Bone marrow (tissue), 2 donors: ENCODE results near the gene CHD6.
A peak's percentile ranks its signal among the peaks of the same experiment; 100 is the strongest.

Experiments used
- DNase-seq, 2 donors: peaks; one replicate each; lab custom pipeline; 2025; lab: John Stamatoyannopoulos, UW

The CHD6 gene

DNA sequence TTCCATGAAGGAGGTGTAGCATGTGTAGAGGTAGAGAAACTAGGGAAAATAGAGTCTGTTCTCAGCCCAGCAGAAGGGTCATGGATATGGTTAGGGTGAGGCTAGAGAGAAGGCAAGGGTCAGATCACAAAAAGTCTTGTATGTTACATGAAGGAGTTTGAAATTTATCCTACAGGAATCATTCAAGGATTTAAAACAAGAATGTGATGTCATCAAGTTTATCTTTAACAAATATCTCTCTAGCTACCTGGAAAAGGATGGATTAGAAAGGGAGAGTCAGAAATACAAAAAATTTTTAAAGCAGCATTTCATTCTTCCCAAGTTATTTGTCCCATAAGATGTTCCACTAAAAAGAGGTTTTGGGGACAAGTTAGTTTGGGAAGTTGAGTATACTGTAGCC lies 4.4 kb upstream of the CHD6 start:
- DNase-seq = no peak

DNA sequence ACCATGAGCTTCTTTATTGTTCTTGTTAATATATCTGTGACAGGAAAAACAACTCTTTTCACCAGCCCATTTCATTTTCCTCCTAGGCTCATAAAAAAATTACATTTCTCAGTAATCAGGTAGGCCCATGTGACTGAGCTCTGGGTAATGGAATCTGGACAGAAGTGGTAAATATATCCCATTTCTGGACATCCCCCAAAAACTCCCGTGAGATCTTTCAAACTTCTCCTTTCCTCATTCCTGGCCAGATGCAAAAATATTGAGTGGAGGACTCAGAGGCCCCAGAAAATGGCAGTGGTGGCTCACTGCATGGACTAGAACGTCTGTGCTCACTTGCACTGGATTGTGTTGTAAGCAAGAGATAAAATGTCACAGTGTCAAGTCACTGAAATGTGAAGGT lies 3.8 kb upstream of the CHD6 start:
- no peak for DNase-seq

DNA sequence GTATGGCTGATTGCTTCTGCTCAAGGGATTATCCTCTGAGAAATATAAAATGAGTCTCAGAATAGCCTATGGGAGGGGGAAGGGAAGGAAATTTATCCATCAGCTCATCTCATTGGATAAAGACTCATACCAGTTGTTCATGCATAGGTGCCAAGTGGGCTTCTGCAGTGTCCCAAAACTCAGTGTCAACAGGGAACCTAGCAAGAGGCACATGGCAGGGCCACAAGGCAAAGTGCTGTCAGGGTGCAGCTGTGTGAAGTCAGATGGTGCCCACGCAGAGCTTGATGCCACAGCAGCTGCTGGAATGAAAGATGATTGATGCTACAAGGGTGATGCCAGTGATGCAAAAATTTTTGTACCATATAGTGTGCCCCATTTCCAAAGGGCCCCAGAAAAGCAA lies 3.2 kb upstream of the CHD6 start:
- no peak for DNase-seq

DNA sequence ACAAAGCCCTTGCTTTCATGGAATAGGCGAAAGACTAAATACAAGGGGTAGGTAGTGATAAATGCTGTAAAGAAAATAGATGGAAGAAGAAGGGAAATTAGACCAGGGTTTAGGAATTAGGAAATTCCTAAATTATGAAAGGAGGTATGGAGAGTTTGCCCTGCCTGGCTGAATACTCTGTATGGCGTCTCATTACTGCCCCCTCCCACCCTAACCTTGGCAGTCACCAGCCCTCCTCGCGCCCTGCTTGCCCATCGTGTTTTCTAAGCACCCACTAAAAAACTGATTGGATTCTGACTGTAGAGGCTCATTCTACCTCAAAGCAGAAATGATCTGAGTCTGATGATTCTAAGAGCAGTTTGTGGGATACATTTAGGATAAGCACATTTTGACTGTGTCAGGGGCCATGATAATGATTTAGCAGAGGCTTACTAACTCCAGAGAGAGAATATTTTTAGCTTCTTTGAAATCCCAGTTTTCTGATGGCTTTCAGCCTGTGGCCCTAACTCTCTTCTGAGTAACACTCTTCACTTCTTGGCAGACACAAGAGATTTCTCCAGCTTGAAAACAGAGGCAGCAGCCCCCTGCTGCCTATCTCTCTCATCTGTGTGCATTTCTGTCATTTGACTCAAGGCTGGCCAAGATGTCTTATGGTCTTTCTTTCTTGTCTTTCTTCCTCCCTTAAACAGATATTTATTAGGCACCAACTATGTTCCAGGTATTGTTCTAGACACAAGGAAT lies 1.4 kb upstream of the CHD6 start:
- DNase-seq = no peak

DNA sequence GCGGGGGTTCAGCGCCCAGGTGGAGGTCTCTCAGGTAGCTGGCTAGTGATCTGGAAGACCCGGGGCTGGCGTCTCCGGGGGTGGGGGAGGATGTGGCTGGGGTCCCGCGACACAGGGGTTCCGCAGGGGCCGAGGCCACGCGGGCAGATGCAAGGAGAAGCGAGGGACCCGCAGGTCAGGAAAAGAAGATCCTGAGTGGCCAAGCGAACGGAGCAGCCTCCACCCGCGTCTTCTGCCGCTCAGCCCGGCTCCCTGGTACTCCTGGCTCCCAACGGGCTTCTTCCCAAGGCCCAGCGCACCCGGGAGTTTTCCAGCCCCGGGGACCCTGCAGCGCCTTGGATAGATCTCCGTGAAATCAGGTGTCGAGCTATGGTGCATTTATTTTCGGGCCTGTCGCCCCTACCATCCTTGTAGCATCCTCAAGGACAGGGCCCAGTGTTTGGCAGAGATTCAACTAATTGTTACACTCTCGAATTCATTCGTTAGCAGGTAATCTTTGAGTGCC lies 682 bp upstream of the CHD6 start:
- no peak for DNase-seq

DNA sequence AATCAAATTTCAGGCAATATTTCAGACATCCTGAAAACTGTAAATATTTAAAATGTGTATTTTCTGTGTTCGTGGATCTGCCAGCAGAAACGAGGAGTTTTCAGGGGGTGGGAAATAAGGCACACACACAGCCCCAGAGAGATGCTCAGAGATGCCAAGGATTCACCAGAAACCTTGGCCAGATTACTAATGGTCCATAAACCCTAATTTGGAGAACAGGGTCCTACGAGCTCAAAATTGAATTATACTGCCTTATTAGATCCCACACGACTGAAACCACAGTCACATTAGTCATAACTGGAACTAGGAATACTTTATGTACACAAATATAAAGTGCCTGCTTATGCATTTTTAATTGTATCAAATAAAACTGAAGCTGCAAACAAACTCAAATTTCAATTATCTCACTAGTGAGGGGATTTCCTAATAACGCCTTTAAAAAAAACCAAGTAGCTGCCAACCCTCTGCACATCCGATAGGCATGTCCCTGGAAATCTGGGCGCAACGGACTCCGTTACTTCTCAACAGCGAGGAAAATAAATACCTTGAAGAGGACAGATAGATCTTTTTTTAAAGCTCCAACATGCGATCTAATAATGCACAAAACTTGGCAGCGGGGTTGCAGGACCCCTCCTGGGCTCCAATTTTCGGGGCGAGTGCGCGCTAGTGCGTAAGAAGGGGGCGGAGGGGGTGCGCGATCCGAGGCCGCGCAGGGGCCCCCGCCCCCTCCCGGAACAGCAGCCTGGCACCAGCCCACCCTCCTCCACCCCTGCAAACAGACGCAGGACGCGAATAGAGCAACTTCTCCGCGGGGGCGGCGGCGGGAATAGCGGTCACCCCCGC lies 897 bp downstream of the CHD6 start:
- no peak for DNase-seq

DNA sequence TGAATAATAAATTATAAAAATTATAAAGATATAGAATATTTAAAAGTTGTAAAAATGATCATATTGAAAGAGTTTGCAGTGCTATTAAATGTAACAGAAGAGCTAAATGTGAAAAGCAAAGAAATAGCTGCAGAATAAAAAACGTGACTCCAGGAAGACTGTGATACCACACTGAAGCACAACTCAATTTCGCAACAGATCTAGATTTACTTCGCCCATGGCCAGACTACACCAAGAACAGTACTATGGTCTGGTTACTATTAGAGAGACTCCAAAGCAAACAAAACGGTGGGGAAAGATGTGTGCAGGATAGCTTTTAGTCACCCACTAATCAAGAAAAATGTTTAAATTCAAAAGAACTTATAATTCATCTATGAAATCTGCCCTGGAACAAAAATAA lies 1.9 kb downstream of the CHD6 start:
- no peak for DNase-seq

DNA sequence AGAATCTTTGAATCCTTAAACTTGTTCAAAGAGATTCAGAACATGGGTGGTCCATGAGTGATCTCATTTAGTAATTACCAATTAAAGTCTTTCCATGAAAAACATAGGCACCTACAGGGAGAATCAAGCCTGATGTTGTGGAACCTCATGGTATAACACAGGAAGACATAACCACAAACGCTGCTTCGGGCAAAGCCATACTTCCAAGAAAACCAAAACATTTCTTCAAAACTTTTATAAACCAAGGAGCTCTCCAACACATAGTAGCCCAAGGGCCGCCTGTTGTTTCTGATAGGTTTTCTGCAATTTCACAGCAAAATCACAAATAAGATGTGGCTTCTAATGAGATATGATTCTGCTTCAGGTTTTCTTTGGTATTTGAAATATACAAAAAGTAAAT lies 2.5 kb downstream of the CHD6 start:
- DNase-seq = no peak

DNA sequence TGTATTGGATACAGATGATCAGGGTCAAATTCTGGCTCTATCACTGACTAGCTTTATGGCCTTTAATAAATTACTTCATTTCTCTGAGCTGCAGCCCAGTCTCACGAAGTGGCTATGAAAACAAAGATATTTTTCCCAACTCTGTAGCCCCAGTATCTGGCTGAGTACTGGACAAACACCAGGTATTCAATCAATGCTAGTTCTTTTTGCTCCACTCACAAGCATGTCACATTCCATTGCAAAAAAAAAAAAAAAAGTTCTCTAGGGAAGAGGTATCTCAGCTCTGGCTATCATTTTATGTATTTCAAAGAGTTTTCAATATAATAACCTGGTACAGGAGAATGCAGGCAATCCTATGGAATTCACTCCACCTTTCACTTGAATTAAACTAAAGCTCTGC lies 3.1 kb downstream of the CHD6 start:
- no peak for DNase-seq

DNA sequence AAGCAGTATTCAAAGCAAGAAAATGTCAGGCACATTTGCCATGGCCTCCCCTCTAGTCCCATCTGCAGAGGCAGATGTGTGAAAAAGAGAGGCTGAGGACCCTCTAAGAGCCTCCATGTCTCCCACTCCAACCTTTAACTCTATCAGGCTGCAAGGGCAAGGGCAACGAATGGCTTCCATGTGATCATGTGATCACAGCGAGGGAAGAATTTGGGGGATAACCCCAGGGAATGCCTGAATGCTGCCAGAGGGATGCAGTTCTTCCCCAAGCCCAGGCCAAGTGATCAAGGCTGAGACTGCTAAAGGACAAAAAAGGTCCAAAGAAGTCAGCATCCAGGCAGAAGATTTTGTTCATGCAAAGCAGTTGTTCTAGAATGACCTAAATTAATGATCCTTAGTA lies 4.9 kb downstream of the CHD6 start:
- no peak for DNase-seq

DNA sequence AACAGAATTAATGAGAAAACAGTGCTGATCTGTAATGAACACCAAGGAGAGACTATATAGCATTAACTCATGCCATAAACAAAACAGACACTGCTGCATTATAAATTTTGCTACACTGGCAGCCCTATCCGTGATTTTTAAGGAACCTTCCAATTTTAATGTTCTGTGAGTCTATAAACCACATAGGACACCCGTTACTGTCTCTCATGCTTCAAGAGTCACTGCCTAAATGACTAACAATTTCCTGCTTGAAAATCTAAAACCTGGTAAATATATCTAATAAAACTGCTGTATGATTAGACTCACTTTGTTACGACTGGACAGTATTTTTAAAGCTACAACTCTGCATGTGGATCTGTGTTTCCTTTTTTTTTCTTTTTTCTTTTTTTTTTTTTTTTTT lies 8.7 kb downstream of the CHD6 start:
- DNase-seq = peak in 1 of 2 donors; percentile 50

DNA sequence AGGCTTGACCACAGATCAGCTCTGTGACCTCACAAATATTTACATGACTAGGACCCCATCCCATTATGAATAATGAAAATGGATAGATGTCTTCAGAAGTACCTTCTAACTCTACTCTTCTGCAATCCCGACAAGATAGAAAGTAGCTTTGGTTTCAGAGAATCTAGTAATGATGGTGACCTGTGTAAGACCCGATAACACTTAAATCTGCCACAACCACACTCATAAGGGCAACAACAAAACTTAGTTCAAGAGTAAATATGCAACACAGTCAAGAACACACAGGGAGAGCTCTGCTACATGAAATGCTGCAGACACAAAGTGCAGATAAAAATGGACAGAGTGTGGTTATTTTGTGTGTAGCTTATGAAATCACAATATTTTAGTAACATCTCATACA lies 9.6 kb downstream of the CHD6 start:
- no peak for DNase-seq

DNA sequence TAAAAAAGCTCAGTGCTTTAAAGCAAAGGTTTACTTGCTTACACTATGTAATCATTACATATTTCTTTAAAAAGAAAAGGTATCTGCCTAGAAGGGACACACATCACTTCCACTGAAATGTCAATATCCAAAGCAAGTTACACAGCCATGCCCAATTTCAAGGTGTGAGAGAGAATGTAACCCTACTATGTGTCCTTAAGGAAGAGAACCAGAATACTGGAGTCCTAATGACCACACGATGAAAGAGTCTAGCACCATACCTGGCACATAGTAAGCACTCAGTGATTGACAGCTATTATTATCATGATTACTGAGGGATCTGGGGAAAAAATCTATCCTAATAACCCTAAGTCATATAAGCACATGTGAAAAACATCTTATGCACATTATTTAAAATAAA lies 10.4 kb downstream of the CHD6 start:
- no peak for DNase-seq

DNA sequence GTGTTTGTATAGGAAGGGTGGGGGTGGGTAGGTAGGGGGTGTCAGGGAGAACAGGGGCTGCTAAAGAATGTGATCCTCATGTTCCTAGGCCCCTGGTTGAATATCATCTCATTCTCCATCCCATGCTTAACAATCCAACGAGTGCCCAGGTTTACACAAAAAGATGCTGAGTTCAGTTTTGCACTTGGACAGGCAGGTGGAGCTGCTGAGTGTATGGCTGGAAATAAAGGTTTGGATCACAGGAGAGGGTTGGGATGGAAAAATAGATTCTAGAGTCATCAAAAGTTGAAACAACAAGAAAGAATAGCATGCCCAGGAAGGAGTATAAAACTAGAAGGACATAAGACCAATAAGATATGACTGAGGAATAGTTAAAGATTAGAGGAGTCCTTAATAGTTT lies 14.2 kb downstream of the CHD6 start:
- DNase-seq = no peak

DNA sequence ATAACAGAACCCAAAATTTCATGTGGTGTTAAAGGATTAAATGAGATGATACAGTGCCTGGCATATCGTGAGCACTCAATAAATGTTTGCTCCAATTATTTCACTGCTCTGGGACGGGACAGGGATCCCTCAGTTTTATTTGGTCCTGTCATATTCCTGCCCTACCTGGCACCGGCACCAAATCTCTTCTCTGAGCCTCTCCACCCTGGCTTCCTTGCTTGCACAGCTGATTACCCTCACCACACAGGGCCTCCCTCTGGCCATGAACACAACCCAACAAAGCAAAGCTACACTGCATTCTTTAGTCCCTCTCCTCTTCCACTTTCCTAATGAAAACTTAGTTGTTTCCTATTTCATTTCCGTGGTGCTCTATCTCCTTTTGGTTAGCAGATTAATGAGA lies 16.4 kb downstream of the CHD6 start:
- DNase-seq = no peak

DNA sequence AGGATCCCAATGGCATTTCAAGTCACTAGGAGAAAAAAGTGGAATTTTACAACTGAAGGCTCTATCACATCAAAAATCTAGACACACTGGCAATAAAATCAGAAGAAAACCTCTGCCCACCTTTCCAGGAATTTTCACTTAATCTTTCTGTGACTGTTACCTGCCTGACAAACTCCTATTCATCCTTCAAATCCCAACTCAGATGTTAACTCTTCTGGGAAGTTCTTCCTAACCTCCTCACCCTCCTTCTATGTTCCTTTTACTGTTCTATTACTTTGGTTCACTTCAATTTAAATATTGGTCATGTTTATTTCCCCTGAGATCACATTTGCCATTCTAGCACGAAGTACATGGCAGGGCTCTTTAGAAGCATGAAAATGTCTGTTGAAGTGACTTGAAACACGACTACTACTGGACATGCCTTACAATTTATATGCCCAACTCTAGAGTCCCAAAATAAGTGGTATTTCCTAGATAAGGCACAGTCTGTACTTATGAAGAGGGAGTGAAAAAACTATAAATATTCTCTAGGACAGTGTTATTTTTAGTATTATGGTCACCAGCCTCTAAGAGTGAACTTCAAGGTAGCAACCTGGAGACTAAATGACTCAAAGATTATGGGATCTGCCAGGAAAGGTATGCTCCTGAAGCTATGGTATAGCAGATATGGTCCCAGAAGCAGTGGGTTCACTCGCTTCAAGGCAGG lies 17.1 kb downstream of the CHD6 start:
- no peak for DNase-seq

DNA sequence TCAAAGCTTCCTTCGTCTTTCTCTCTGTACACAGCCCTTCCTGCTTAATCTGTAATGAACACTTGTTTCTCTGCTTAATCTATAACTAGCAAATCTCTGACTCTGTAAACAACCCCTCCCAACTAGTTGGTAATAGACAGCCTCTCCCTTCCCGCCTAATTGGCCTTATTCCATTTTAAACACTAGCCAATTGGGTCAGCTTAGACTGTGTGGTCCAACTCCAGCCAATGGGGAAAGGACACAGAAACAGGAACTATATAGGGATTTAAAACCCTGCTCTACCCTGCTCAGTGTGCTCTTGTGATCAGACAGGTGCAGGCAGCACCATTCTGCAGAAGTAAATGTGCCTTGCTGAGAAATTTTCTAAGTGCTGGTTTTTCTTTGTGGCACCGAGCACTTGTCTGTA lies 18.5 kb downstream of the CHD6 start:
- no peak for DNase-seq

DNA sequence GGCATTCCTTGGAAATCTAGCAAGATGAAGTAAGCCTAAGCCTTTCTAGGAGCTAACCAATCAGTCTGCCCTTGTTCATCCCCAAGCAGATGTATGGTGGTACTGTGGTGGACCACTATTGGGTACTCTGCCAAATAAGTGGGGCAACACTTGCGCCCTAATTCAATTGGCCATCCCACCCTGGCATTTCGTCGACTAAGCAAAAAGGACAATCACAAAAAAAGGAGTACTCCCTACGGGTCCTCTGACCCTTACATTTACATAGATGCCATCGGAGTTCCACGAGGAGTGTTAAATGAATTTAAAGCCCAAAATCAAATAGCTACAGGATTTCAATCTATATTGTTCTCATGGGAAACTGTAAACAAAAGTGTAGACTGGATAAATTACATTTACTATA lies 19.5 kb downstream of the CHD6 start:
- no peak for DNase-seq

DNA sequence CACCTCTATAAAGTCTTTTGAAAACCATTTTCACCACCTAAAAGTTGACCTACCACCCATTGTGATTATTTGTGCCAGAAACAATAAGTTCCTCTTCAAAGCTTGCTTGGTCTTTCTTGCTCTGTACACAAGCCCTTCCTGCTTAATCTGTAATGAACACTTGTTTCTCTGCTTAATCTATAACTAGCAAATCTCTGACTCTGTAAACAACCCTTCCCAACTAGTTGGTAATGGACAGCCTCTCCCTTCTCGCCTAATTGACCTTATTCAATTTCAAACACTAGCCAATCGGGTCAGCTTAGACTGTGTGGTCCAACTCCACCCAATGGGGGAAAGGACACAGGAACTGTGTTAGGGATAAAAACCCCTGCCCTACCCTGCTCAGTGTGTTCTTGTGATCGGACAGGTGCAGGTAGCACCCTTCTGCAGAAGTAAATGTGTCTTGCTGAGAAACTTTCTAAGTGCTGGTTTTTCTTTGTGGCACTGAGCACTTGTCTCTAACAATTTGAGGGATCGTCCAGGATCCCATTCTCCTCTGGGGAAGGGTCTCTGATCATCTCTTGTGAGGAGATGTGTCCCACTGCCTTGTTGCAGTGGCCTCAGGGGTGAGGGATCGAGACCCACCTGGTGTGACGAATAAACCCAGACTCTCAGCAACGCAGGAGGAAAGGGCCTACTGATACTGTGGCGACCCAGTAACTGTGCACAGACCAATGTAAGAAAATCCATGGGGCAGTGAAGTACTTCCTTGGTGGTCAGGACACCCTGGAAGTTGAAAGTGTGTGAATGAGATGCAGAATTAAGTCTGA lies 23.5 kb downstream of the CHD6 start:
- no peak for DNase-seq

DNA sequence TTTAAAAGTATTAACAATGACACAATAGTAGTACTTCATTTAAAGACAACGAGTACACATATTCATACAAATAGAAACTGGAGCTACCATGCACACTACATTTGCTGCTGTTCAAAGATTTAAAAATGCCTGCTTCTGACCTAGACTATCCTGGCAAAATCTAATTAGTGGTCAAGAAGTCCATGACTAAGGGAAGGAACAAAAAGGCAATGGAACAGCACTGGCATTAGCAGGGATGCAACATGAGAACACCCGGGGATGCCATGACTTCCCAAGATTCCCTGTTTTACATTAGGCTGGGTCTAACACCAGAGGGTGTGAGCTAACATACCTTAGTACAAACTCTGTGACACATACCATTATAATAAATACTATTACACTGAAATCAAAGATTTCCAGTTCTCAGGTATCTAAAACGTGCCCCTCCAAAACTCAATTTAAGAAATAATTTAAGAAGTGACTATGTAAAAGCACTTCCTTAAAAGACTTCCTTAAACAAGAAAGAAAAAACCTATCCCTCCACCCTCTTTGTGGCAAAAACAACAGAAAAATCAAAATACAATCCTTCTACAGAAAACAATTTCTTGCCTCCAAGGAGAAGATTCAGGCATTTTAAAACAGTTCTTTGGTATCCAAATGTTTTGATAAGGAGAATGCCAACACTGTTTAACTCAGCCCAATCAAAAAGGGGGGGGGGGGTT lies 25.5 kb downstream of the CHD6 start:
- peak in 1 of 2 donors; percentile 42 for DNase-seq

DNA sequence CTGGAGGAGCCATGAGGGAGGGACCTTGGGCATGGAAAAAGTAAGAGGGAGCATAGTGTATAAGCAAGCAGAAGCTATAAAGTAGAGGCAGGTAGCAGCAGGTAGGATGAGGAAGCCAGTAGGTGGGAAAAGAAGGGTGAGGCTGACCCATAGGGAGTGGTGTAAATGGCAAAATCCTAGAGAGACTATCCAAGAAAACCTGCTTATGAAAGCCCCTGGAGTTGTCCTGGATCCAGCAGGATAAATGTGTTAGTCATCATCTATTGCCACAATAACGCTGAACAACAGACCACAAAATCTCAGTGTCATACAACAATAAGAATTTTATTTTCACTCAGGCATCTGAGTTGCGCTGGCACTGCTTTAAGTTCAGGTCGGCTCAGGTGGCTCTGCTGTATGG lies 30.2 kb downstream of the CHD6 start:
- no peak for DNase-seq
